HG03066 (cell line): ENCODE data around the gene PCBP3.

Experiments
- ATAC-seq: cut with Tn5 transposase; IDR thresholded peaks from one replicate; pipeline ENCODE4 v1.9.1; 2021; ENCODE audit warnings: low read depth; ENCODE audit not compliant: unreplicated experiment

Gene PCBP3

DNA sequence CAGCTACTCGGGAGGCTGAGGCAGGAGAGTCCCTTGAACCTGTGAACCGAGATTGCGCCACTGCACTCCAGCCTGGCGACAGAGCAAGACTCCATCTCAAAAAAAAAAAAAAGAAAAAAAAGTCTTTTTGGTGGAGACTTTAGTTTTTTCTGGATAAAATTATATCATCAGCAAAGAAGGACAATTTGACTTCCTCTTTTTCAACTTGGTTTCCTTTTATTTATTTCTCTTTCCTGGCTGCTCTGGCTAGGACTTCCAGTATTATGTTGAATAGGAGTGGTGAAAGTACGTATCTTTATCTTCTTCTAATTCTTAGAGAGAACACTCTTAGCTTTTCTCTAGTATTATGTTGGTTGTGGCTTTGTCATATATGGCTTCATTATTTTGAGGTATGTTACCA lies 130.8 kb downstream of the PCBP3 start:
- no peak for ATAC-seq

GRCh38 chr21:45776971-45777370 lies 133.4 kb downstream of the PCBP3 start:
- ATAC-seq = no peak

GRCh38 chr21:45778686-45779085 lies 135.2 kb downstream of the PCBP3 start:
- no peak for ATAC-seq

- ATAC-seq = no peak
Observed at GRCh38 chr21:45779226-45779625, 135.7 kb downstream of the PCBP3 start.

DNA sequence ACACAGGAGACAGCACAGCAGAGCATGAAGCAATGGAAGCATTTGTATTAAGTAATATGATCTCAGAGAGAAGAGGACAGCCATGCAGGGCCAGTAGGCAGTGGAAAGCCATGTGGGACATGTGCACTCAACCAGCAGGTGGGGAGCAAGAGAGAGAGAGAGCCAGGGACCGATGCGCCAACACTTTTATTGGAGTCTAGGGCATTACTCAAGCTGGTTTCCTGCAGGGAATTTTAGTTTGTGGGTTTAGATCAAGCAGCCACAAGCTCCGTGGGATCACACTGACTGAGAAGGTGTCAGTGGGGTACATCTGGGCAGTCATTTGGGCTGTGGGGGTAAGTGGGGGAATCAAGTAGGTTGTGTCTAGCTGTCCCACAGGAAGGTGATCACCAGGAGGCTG lies 137.1 kb downstream of the PCBP3 start:
- no peak for ATAC-seq

DNA sequence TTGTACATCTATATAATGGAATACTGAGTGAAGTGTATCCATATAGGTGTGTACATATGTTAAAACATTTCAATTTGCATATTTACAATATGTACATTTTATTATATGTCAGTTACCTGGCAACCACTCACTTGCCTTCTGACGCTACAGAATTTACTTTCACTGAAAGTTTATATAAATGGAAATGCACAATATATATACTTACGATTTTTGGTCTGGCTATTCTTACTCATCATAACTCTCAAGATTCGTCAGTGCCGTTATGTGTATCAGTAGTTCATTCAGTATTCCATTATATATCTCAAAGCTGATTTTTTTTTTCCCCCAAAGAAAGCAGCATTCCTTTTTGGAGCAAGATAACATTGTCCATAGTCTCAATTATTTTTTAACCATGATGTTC lies 138.2 kb downstream of the PCBP3 start:
- ATAC-seq = no peak

- no peak for ATAC-seq
Observed at GRCh38 chr21:45786660-45787059, 143.1 kb downstream of the PCBP3 start.

DNA sequence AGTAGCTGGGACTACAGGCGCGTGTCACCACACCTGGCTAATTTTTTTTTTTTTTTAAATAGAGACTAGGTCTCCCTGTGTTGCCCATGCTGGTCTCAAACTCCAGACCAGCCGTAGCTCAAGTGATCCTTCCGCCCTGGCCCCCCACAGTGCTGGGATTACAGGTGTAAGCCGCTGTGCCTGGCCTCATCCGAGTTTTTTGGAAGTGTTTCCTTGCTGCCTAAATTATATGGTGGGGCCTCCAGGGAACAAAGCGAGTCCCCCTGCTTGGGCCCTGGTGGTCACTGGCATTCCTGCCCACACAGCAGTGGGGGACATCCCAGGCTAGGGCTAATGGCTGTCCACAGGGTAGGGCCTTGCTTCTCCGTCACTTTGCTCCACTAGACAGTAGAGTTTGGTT lies 143.8 kb downstream of the PCBP3 start:
- ATAC-seq = no peak

GRCh38 chr21:45788198-45788597 lies 144.7 kb downstream of the PCBP3 start:
- no peak for ATAC-seq

- no peak for ATAC-seq
Observed at GRCh38 chr21:45788637-45789506, 145.3 kb downstream of the PCBP3 start.

GRCh38 chr21:45790427-45790826 lies 146.9 kb downstream of the PCBP3 start:
- no peak for ATAC-seq

- ATAC-seq = no peak
Observed at GRCh38 chr21:45791562-45792418, 148.3 kb downstream of the PCBP3 start.

- ATAC-seq = no peak
Observed at GRCh38 chr21:45792682-45793383, 149.3 kb downstream of the PCBP3 start.

DNA sequence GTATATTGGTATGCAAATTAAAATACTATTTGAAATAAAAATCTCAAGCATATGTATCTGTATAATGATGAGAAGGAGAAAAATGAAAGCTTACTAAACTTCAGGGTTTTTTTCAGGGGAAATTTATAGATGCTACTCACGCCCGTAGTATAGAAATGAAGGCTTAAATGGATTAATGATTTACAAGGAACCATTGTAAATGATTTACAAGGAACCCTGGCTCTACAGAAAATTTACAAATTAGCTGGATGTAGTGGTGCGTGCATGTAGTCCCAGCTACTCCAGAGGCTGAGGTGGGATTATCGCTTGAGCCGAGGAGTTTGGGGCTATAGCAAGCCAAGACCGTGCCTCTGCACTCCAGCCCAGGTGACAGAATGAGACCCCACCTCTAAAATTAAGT lies 150.5 kb downstream of the PCBP3 start:
- ATAC-seq = no peak

DNA sequence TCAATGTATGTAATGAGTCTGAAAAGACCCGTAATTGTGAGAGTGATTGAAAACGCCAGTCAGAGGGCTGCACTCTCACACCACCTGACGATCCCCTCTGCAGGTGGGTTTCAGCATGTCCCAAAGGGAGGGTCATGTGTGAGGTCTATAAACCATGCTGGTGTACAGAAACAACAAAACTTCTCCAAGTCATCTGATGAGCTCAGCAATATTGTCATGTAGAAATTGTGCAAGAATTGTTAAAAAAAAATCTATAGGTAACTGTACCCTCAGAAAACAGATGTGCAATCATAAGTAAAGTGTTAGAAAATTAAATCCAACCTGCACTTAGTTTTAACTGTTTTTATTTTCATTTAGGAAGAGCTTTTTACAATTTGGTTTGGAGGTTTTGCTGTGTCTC lies 152.5 kb downstream of the PCBP3 start:
- ATAC-seq = no peak

- ATAC-seq = no peak
Observed at GRCh38 chr21:45797338-45797737, 153.8 kb downstream of the PCBP3 start.

GRCh38 chr21:45799765-45800338 lies 156.3 kb downstream of the PCBP3 start:
- no peak for ATAC-seq

DNA sequence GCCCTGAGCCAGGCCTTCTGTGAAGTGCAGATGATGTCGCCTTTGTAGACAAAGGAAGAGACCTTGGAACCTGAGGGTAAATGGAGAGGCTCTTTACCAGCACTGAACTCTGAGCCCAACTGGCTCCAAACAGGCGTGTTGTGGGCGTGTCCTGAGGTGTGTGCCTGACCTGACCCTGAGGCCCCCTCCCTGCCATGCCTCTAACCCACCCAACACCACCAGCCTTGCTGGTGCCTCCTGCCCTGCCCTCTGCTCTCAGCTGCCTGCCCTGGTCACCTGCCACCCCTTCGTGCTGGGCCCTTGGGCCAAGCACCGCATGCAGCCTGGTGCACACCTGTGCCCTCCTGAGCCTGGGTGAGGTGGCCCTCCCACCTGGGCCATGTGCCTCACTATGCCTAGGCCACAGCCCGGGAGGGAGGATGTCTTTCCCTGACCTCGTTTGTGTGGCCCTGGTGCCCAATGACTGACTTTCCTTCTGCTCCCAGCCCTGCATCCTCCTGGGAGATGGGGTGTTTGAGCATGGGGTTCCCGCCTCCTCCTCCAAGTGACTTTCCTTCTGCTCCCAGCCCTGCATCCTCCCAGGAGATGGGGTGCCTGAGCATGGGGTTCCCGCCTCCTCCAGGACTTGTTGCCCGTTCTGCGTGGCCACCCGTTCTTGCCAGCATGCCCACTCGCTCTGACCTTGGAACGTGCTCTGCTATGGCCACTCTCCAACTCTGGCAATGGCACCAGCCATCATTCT lies 157.0 kb downstream of the PCBP3 start:
- no peak for ATAC-seq

GRCh38 chr21:45801129-45801964 lies 157.8 kb downstream of the PCBP3 start:
- ATAC-seq = no peak
